Stimulated activated CD8-positive, alpha-beta memory T cell treated with anti-CD3 and anti-CD28 coated beads, Interleukin-4, amount 100 ng/mL, for 48 hours (primary cell): ENCODE measurements around the gene POLR2H.
"Not testable (repeated sequence)": the region's sequence is repeated elsewhere in the genome, so short reads cannot be mapped to it uniquely, and the experiment has no call there.

Experiments used
- DNase-seq: peaks from one replicate; pipeline ENCODE4 v3.0.0-alpha.2; 2020

The POLR2H gene

DNA sequence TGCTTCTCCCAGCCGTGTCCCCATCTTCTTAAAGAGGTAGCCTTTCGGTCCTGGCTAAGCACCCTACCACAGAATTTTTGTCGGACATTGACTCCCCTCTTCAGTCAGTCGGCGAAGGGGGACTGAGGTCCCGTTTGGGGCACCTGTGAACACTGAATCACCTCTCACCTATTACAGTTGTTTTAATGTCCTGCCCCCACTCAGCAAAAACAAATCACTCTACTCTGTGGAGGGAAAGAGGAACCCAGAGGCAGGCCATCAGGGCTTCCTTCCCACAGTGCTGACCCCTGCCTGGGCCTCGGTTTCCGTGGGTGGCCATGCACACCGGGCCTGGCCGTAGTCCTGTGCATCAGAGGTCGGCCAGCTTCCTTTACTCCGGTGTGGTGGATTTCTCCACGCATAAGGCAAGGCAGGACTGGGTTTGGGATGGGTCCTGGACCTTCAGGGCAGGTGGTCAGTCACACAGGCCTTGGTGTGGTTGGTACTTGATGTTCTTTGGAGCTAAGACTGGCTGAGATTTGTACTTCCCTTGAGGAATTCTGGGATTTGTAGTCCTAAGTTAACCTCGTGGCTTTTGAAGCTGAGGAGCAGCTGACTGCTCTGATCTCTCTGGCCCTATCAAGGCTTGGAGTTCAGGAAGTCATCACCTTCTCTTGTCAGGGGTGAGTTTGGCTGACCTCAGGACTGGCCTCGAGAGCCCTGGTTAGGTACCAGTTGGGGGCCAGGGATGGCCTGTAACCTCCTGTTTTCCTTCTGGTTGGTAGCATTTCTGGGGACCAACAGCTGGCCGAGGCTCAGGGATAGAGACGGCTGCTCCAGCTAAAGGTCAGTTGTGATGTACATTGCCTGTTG, 24.7 kb upstream of the POLR2H start:
- no peak for DNase-seq

DNA sequence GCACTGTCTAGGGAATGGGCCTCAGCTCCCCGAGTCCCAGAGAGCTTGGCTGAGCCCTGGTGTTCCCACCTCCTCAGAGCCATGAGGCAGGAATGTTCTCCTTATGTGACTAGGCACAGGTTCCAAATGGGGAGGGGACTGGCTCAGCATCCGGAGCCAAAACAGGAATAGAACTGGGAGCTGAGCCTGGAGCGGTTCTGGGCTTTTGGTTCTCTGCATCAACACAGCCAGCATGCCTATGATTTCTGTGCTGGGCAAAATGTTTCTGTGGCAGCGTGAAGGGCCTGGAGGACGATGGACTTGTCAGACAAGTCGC, 24.2 kb upstream of the POLR2H start, which contains the start of gene FAM131A:
TSS of gene FAM131A (plus strand) at position 202 of the 316 bp plus-strand sequence. CDS start at position 233, 31 bp downstream.
- no peak for DNase-seq

- DNase-seq: no peak
These were observed 23.5 kb upstream of the POLR2H start for GRCh38 chr3:184337981-184338380.

GRCh38 chr3:184338511-184338945, 23.0 kb upstream of the POLR2H start:
- no peak for DNase-seq

- DNase-seq: no peak
These were observed 22.5 kb upstream of the POLR2H start for GRCh38 chr3:184339001-184339400.

DNA sequence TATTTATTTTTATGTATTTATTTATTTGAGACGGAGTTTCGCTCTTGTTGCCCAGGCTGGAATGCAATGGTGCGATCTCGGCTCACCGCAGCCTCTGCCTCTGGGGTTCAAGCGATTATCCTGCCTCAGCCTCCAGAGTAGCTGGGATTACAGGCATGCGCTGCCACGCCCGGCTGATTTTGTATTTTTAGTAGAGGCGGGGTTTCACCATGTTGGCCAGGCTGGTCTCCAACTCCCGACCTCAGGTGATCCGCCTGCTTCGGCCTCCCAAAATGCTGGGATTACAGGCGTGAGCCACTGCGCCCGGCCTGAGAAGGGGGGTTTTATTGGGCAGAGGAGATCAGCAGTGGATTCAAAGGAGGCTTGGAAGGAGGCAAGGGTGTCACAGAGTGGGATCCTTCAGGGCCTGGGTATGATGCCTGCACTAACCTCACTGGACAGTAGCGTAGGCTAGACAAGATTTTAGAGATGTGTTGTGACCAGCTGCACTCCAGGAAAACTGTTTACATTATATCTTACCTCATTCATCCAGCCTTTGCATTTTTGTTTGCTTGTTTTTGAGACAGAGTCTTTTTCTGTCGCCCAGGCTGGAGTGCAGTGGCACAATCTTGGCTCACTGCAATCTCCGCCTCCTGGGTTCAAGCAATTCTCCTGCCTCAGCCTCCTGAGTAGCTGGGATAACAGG, 21.9 kb upstream of the POLR2H start:
- DNase-seq: not testable (repeated sequence)

- DNase-seq: no peak
These were observed 19.6 kb upstream of the POLR2H start for GRCh38 chr3:184341925-184342324.

DNA sequence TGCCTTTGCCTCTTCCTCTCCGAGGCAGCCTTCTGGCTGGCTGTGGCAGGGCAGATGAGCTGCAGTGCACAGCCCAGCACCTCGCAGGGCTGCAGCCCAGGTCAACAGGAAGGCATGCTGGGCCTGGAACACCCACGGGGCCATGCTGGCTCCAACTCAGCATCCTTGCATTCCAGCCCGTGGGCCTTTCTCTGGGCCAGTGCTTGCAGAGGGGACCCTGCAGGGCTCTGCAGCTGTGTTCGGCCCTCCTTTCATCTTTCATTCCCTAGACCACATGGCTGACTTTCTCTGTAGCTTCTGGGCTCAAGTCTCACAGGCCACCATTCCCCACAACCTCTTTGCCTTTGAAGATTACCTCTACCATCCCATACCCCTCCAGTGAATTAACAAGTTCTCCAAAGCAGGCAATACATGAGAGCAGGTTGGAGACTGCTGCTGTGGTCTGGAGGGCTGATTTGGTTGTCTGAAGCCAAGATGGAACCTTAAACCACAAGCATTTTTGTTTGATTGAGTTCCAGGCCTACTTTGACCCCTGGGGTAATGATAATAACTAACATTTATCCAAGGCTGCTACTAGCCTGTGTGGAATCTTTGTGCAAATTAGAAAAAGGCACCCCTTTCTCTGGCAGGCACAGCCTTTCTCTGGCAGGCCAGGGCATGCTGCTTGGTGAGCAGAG, 18.2 kb upstream of the POLR2H start:
- DNase-seq: no peak

GRCh38 chr3:184344579-184345316, 16.8 kb upstream of the POLR2H start:
- DNase-seq: no peak

- DNase-seq: no peak
These were observed 16.0 kb upstream of the POLR2H start for GRCh38 chr3:184345317-184346144.

- DNase-seq: no peak
These were observed 14.9 kb upstream of the POLR2H start for GRCh38 chr3:184346480-184347190.

GRCh38 chr3:184347321-184348056, 14.0 kb upstream of the POLR2H start:
- no peak for DNase-seq

GRCh38 chr3:184348057-184348382, 13.5 kb upstream of the POLR2H start:
- DNase-seq: no peak

DNA sequence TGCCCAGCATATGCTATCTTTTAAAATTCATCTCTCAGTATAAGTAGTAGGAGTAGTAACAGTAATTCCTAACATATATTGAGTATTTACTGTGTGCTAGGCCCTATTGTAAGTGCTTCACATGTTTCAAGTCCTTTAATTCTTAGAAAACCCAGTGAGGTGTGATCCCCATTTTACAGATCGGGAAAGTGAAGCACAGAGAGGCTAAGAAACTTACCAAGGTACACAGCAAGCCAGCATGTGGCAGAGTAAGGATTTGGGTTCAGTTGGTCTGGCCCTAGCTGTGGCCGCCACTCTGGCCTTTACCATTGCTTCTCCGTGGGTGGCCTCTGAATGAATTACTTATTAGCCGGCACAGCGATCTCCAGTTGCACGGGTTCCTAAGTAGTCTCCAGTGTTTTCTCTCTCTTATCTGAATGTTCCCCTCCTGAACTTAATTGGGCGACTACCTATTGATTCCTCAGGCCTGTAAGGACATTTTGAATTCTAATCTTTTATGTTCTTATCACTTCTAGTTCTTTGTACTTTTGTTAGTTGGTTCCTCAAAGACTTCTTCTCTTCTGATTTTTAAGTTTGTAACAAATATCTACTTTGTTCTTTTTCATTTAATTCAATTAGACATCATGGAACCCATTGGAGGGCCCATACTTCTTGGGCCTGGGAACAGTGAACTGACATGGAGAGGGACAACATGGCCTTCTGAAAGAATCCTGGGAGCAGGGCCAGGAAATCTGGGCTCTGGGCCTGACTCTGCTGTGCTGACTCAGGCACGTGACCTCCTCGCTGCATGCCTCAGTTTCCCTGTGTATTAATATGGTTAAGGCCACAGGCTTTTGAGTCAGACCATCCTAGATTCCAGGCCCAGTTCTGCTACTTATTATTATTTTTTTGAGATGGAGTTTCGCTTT, 11.7 kb upstream of the POLR2H start:
- DNase-seq: no peak

DNA sequence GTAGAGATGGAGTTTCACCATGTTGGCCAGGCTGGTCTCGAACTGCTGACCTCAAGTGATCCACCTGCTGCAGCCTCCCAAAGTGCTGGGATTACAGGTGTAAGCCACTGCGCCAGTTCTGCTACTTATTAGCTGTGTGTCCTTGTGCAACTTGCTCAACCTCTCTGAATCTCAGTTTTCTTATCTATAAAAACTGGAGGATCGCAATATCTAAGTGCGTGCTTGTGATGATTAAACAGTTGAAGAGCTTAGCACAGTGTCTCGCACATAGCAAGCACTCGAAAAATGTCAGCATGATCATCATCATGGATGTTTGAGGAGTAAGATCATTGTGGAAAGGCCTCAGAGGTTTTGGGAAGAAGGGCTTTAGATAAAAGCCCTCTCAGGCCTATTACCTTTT, 10.9 kb upstream of the POLR2H start:
- no peak for DNase-seq

DNA sequence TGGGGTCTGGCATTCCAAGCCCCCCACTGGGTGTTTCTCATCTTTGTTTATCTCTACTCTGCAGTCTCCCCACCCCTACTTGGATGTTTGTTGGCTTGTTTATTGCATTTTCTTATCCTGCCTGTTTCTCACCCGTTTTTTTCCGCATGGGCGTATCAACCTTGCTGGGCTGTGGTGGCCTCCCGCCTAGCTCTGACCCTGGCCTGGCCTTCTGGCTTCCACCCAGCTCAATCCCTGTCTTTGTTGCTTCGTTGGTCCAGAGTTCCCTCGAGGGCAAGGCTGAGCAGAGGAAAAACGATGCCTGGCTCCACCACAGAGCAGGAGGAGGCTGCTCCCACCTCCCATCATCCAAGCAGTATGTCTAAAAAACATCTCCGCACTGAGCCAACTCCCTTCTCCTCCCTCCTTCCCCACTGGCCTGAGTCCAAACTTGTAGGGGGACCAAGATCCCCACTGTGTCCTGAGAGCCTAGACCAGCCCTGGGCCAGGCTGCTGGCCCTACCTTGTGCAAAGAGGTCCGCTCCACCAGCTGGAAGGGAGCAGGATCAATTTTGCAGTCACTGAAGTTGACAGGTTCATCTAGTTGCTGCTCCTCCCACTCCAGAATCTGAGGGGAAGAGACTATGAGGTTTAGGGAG, 9.9 kb upstream of the POLR2H start:
- no peak for DNase-seq

- no peak for DNase-seq
These were observed 9.2 kb upstream of the POLR2H start for GRCh38 chr3:184352149-184352785.

GRCh38 chr3:184352897-184353545, 8.5 kb upstream of the POLR2H start:
- DNase-seq: no peak
